ENCODE data around the gene NFIA. TPM values are rescaled to one million over a fixed set of nuclear protein-coding genes. Genes with fewer than 3 reads are reported as not detected.

The NFIA gene
- total RNA-seq, 1 donor from 2014 or later: 16.2 TPM

GRCh38 chr1:61435226-61435625 is 352.9 kb downstream of the NFIA start:
- Mint-ChIP-seq H3K27ac (ENCODE audit: unreplicated experiment) (no peak overlapping the region), H3K36me3 (ENCODE audit: low read depth, unreplicated experiment) (no peaks in the 10 kb centered on the region), H3K9me3 (ENCODE audit: unreplicated experiment) (no peaks in the 10 kb centered on the region), H3K27me3 (ENCODE audit: unreplicated experiment) (peaks cover 5% of the 10 kb centered on the region), H3K4me1 (ENCODE audit: unreplicated experiment) (peaks cover 14% of the 10 kb centered on the region), H3K4me3 (ENCODE audit: unreplicated experiment) (no peak overlapping the region)
- TF ChIP-seq CTCF (IDR thresholded peaks at IDR 0.05; ENCODE audit: unreplicated experiment): no peak
- DNase-seq (ENCODE audit: low spot score): no peak

- no peaks in the 10 kb centered on the region for H3K9me3 Mint-ChIP-seq (ENCODE audit: unreplicated experiment)
- no peaks in the 10 kb centered on the region for H3K36me3 Mint-ChIP-seq (ENCODE audit: low read depth, unreplicated experiment)
- no peak overlapping the region for H3K27ac Mint-ChIP-seq (ENCODE audit: unreplicated experiment)
- no peak overlapping the region for H3K4me3 Mint-ChIP-seq (ENCODE audit: unreplicated experiment)
- H3K4me1 Mint-ChIP-seq (ENCODE audit: unreplicated experiment): peaks cover 14% of the 10 kb centered on the region
- no peak for TF ChIP-seq CTCF (IDR thresholded peaks at IDR 0.05; ENCODE audit: unreplicated experiment)
- DNase-seq (ENCODE audit: low spot score): no peak
- peaks cover 4% of the 10 kb centered on the region for H3K27me3 Mint-ChIP-seq (ENCODE audit: unreplicated experiment)
These were observed 353.7 kb downstream of the NFIA start for GRCh38 chr1:61436016-61436415.

GRCh38 chr1:61436491-61437120 is 354.2 kb downstream of the NFIA start:
- no peak for DNase-seq (ENCODE audit: low spot score)
- Mint-ChIP-seq H3K27me3 (ENCODE audit: unreplicated experiment) (peaks cover 4% of the 10 kb centered on the region), H3K27ac (ENCODE audit: unreplicated experiment) (no peak overlapping the region)

GRCh38 chr1:61439234-61439633 is 356.9 kb downstream of the NFIA start:
- no peak overlapping the region for H3K4me3 Mint-ChIP-seq (ENCODE audit: unreplicated experiment)
- no peak for DNase-seq (ENCODE audit: low spot score)
- no peak for TF ChIP-seq CTCF (IDR thresholded peaks at IDR 0.05; ENCODE audit: unreplicated experiment)
- peaks cover 4% of the 10 kb centered on the region for H3K27me3 Mint-ChIP-seq (ENCODE audit: unreplicated experiment)
- peaks cover 20% of the 10 kb centered on the region for H3K4me1 Mint-ChIP-seq (ENCODE audit: unreplicated experiment)
- no peaks in the 10 kb centered on the region for H3K9me3 Mint-ChIP-seq (ENCODE audit: unreplicated experiment)
- no peaks in the 10 kb centered on the region for H3K36me3 Mint-ChIP-seq (ENCODE audit: low read depth, unreplicated experiment)
- H3K27ac Mint-ChIP-seq (ENCODE audit: unreplicated experiment): no peak overlapping the region

More at GRCh38 chr1:61436491-61437120, 354.2 kb downstream of the NFIA start:
- no peaks in the 10 kb centered on the region for H3K9me3 Mint-ChIP-seq (ENCODE audit: unreplicated experiment)
- peaks cover 15% of the 10 kb centered on the region for H3K4me1 Mint-ChIP-seq (ENCODE audit: unreplicated experiment)
- no peak overlapping the region for H3K4me3 Mint-ChIP-seq (ENCODE audit: unreplicated experiment)
- no peaks in the 10 kb centered on the region for H3K36me3 Mint-ChIP-seq (ENCODE audit: low read depth, unreplicated experiment)
- no peak for TF ChIP-seq CTCF (IDR thresholded peaks at IDR 0.05; ENCODE audit: unreplicated experiment)

- Mint-ChIP-seq H3K4me1 (ENCODE audit: unreplicated experiment) (peaks cover 15% of the 10 kb centered on the region), H3K36me3 (ENCODE audit: low read depth, unreplicated experiment) (no peaks in the 10 kb centered on the region), H3K27me3 (ENCODE audit: unreplicated experiment) (peaks cover 6% of the 10 kb centered on the region), H3K4me3 (ENCODE audit: unreplicated experiment) (no peak overlapping the region), H3K9me3 (ENCODE audit: unreplicated experiment) (no peaks in the 10 kb centered on the region), H3K27ac (ENCODE audit: unreplicated experiment) (no peak overlapping the region)
- no peak for TF ChIP-seq CTCF (IDR thresholded peaks at IDR 0.05; ENCODE audit: unreplicated experiment)
- DNase-seq (ENCODE audit: low spot score): no peak
These were observed 359.4 kb downstream of the NFIA start for GRCh38 chr1:61441723-61442262.

All from endothelial cell (in vitro differentiated cells).